Measurements from ENCODE around the gene SGPP1.

Gene SGPP1

GRCh38 chr14:63701606-63702299 lies 26.1 kb downstream of the SGPP1 start:
- Histone ChIP-seq H3K27ac (no peak overlapping the region), H3K36me3 (peaks cover 0 to 9% (median 0%) of the 10 kb centered on the region in 3 donors), H3K27me3 (no peaks in the 10 kb centered on the region), H3K9me3 (no peaks in the 10 kb centered on the region), H3K4me3 (no peak overlapping the region), H3K4me1 (peaks cover 0 to 4% (median 0%) of the 10 kb centered on the region in 4 donors)
- intact Hi-C loops (cut with DNase I; ENCODE audit: low total_unique reads): no loop called here
- no peak for TF ChIP-seq CTCF (IDR thresholded peaks at IDR 0.05)
- no peak for DNase-seq

GRCh38 chr14:63692310-63693020 lies 35.4 kb downstream of the SGPP1 start:
- TF ChIP-seq CTCF (IDR thresholded peaks at IDR 0.05): no peak
- intact Hi-C loops (cut with DNase I; ENCODE audit: low total_unique reads): no loop called here
- Histone ChIP-seq H3K9me3 (no peaks in the 10 kb centered on the region), H3K4me3 (no peak overlapping the region), H3K4me1 (no peaks in the 10 kb centered on the region), H3K27ac (no peak overlapping the region), H3K36me3 (peaks cover 0 to 6% (median 6%) of the 10 kb centered on the region in 3 donors), H3K27me3 (no peaks in the 10 kb centered on the region)
- DNase-seq: no peak

GRCh38 chr14:63689132-63689531 lies 38.7 kb downstream of the SGPP1 start:
- H3K4me1 ChIP-seq: no peaks in the 10 kb centered on the region
- intact Hi-C loops (cut with DNase I; ENCODE audit: low total_unique reads): no loop called here
- no peak for DNase-seq
- no peak overlapping the region for H3K4me3 ChIP-seq
- no peaks in the 10 kb centered on the region for H3K9me3 ChIP-seq
- H3K27ac ChIP-seq: no peak overlapping the region
- H3K27me3 ChIP-seq: no peaks in the 10 kb centered on the region
- peaks cover 0 to 12% (median 7%) of the 10 kb centered on the region in 3 donors for H3K36me3 ChIP-seq
- no peak for TF ChIP-seq CTCF (IDR thresholded peaks at IDR 0.05)

GRCh38 chr14:63686926-63687325 lies 40.9 kb downstream of the SGPP1 start:
- no peaks in the 10 kb centered on the region for H3K27me3 ChIP-seq
- no peak overlapping the region for H3K27ac ChIP-seq
- no peaks in the 10 kb centered on the region for H3K4me1 ChIP-seq
- no peaks in the 10 kb centered on the region for H3K9me3 ChIP-seq
- H3K36me3 ChIP-seq: peaks cover 0 to 7% (median 6%) of the 10 kb centered on the region in 3 donors
- no peak overlapping the region for H3K4me3 ChIP-seq
- intact Hi-C loops (cut with DNase I; ENCODE audit: low total_unique reads): no loop called here
- no peak for DNase-seq
- TF ChIP-seq CTCF (IDR thresholded peaks at IDR 0.05): no peak

- Histone ChIP-seq H3K9me3 (no peaks in the 10 kb centered on the region), H3K27ac (no peak overlapping the region), H3K4me1 (no peaks in the 10 kb centered on the region), H3K4me3 (no peak overlapping the region), H3K27me3 (no peaks in the 10 kb centered on the region), H3K36me3 (peaks cover 0 to 7% (median 6%) of the 10 kb centered on the region in 3 donors)
- no peak for TF ChIP-seq CTCF (IDR thresholded peaks at IDR 0.05)
- intact Hi-C loops (cut with DNase I; ENCODE audit: low total_unique reads): no loop called here
- DNase-seq: no peak
Measured at GRCh38 chr14:63685401-63685800, 42.5 kb downstream of the SGPP1 start.
